ENCODE data around the gene HEXB. TPM values are rescaled to one million over a fixed set of nuclear protein-coding genes. Genes with fewer than 3 reads are reported as not detected.
A peak's percentile ranks its signal among the peaks of the same experiment; 100 is the strongest.

The HEXB gene
- total and polyA plus RNA-seq, 9 donors: 63.5 to 159 (median 88.6) TPM

DNA sequence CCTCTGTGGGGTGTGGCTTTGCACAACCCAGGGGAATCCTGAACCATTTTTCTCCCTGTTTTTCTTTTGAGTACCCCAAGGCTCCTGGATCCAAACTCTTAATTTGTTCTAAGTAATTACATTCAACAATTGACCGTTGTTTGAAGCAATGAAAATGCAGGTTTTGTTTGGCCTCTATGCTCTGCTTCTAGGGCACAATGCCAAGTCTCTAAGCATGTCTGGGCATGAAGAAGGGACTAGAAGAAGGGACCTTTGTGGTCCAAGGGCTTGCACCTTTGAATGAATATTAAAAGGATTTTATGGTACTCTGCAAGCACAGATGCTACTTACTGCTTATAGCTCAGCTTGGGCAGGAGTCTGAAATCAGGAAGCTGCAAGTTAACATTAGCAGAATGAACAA lies 37.9 kb upstream of the HEXB start:
- 73 to 87% (median 75%) methylated on average over 1 of the region's 1 CpG for WGBS, 3 donors
- no peak for TF ChIP-seq CTCF (IDR thresholded peaks at IDR 0.05)
- no peak for TF ChIP-seq EP300 (IDR thresholded peaks at IDR 0.05)
- TF ChIP-seq POLR2A (IDR thresholded peaks at IDR 0.05): no peak
- Histone ChIP-seq H3K27me3 (no peaks in the 10 kb centered on the region), H3K27ac (no peak overlapping the region), H3K36me3 (no peaks in the 10 kb centered on the region), H3K4me3 (no peak overlapping the region), H3K9me3 (no peaks in the 10 kb centered on the region), H3K4me1 (ENCODE audit: insufficient read depth) (no peaks in the 10 kb centered on the region)
- intact Hi-C loops (cut with DNase I): loop anchor here in 2 of 4 donors (5.0 to 10.0 kb wide), 3 partner anchors 262 to 1095 kb away; no protein-coding TSS in a partner anchor
- no peak for DNase-seq

DNA sequence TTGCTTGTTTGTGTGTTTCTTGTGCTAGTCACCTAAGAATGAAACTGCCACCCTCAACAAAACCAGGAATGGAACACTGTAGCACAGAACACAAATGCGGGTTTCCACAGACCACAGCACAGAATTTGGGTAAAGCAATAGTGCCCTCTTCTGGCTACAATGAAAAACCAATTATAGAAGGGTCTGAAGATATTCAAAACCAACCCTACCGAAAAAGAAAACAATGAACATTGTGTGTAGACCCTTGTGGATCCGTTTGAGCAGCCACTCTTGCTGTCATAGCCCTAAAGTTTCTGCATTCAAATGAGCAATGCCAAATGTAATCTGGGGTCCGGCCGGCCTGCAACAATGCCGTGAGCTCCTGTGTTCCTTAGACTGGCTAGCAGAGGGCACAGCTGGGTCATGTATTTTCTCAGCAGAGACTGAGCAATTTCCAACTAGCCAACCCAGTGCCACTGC lies 36.2 kb upstream of the HEXB start:
- Histone ChIP-seq H3K36me3 (no peaks in the 10 kb centered on the region), H3K4me1 (ENCODE audit: insufficient read depth) (no peaks in the 10 kb centered on the region), H3K4me3 (no peak overlapping the region), H3K27ac (no peak overlapping the region), H3K27me3 (no peaks in the 10 kb centered on the region), H3K9me3 (no peaks in the 10 kb centered on the region)
- no peak for TF ChIP-seq POLR2A (IDR thresholded peaks at IDR 0.05)
- peak; percentile 58 to 78 (median 67) for TF ChIP-seq CTCF (IDR thresholded peaks at IDR 0.05)
- intact Hi-C loops (cut with DNase I): loop anchor here in 2 of 4 donors (2.0 to 10.0 kb wide), 4 partner anchors 264 to 1097 kb away; no protein-coding TSS in a partner anchor
- WGBS, 3 donors: 9 to 11% (median 10%) methylated on average over 6 of the region's 6 CpGs
- peak in 1 of 5 donors; percentile 31 for DNase-seq

DNA sequence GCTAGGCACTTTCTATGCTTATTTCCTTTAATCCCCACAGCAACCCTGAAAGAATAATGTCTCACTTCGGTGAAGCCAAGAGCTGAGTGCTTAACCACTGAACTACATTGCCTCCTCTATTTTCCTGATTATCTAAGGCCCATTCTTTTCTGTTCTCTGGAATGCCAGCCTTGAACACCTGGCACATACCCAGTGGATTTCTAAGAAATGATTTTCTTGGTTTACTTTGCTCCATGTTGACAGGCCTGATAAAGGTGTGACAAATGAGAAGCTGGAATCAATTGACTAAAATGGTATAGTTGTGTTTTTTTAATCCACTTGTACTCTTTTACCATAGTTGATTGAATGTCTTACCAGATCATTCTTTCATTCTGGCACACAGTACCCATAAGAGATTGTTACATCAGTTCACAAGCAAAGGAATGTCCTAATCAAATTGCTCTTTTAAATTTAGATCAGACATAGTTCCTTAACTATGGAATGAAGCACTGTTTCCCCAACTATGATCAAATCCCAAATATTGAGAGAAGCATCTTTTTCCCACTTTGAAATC lies 35.5 kb upstream of the HEXB start:
- no peak overlapping the region for H3K27ac ChIP-seq
- intact Hi-C loops (cut with DNase I): loop anchor here in 2 of 4 donors (2.0 to 10.0 kb wide), 4 partner anchors 265 to 1097 kb away; no protein-coding TSS in a partner anchor
- no peak overlapping the region for H3K4me3 ChIP-seq
- WGBS, 3 donors: 30 to 42% (median 31%) methylated on average over 1 of the region's 1 CpG
- H3K4me1 ChIP-seq (ENCODE audit: insufficient read depth): no peaks in the 10 kb centered on the region
- TF ChIP-seq POLR2A (IDR thresholded peaks at IDR 0.05): no peak
- TF ChIP-seq EP300 (IDR thresholded peaks at IDR 0.05): no peak
- no peak for TF ChIP-seq CTCF (IDR thresholded peaks at IDR 0.05)
- DNase-seq: no peak
- no peaks in the 10 kb centered on the region for H3K9me3 ChIP-seq
- no peaks in the 10 kb centered on the region for H3K36me3 ChIP-seq
- H3K27me3 ChIP-seq: no peaks in the 10 kb centered on the region

DNA sequence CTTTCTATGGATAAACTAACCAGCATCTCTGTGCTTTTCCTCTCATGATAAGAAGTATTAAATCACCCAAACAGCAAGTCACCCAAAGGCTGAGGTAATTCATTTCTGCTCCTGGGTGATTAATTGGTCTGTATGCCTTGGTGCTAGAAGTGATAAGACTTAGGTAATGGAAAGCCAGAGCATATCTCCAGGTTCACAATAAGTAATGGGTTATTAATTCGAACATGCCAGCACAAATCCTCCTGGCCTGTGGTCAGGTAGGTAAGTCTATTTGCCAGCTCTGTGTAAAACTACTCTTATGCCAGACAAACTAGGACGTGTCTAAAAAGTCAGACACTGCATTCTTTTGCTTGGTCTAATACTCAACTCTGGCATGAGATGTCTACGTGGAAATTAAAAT lies 33.3 kb upstream of the HEXB start:
- Histone ChIP-seq H3K4me1 (ENCODE audit: insufficient read depth) (no peaks in the 10 kb centered on the region), H3K27ac (no peak overlapping the region), H3K27me3 (no peaks in the 10 kb centered on the region), H3K4me3 (no peak overlapping the region), H3K36me3 (no peaks in the 10 kb centered on the region), H3K9me3 (no peaks in the 10 kb centered on the region)
- no peak for TF ChIP-seq CTCF (IDR thresholded peaks at IDR 0.05)
- no peak for TF ChIP-seq EP300 (IDR thresholded peaks at IDR 0.05)
- no peak for TF ChIP-seq POLR2A (IDR thresholded peaks at IDR 0.05)
- DNase-seq: no peak
- intact Hi-C loops (cut with DNase I): no loop called here
- 85 to 89% (median 87%) methylated on average over 3 of the region's 3 CpGs for WGBS, 3 donors

Data from ovary (tissue), 9 donors.